LoVo (cell line): Measurements from ENCODE around the gene MAT1A.

ENCODE experiments used
- DNase-seq: peaks from one replicate; pipeline ENCODE4 v3.0.0-alpha.2; 2016; ENCODE audit warnings: low spot score

MAT1A gene

GRCh38 chr10:80281784-80282765 lies 7.4 kb downstream of the MAT1A start:
- DNase-seq, result no peak

GRCh38 chr10:80281292-80281691 lies 8.2 kb downstream of the MAT1A start:
- no peak for DNase-seq

GRCh38 chr10:80280071-80280800 lies 9.2 kb downstream of the MAT1A start:
- DNase-seq, result no peak

- DNase-seq, result no peak
These were observed 10.3 kb downstream of the MAT1A start for GRCh38 chr10:80279146-80279545.

- DNase-seq, result no peak
These were observed 11.0 kb downstream of the MAT1A start for GRCh38 chr10:80278480-80278879.

DNA sequence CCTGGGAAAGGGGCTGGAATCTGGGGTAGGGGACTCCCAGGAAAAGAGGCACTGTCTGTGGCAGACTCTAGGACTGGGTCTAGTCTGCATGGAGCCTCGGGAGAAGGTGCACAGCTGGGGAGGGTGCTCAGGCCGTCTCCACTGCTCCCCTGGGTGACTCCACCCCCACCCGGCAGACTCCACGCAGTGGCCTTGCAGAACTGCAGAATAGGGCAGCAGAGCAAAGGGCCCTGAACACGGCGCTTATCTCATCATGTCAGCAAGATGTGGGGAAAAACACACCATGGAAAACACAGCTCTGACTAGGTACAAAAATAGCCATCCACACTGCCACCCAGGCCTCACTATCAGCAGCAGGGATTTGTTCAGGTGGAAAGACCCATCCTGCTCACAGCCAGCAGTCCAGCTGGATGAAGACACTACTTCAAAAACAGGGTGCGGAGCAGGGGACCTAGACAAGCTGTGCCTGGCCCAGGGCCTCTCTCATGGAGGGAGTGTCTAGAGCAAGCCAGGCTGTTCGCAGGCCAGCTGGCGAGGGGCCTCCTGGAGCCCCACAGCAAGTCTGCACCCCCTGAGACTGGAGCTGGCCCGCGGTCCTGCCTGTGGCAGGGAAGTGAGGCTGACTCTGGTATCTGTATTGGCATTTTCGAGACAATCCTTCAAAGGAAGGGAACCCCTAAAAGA lies 11.7 kb downstream of the MAT1A start:
- no peak for DNase-seq

DNA sequence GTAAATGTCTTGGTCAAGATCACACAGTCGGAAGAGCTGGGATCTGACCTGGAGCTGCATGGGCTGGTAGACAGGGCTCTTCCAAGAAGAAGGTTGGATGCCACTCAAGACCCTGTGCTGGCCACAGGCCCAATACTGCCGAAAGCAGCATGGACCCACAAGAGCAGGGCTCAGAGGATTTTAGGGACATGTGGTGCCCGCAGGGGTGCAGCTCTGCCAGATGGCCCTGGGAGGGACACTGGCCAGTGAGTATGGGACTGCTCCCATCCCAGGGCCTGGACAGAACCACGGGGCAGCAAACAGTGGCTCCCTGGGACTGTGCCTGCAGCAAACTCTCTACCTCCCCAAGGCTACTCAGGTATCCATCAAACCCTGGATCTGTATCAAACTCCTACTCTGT lies 12.4 kb downstream of the MAT1A start:
- DNase-seq, result no peak

GRCh38 chr10:80276335-80276734 lies 13.1 kb downstream of the MAT1A start:
- no peak for DNase-seq

DNA sequence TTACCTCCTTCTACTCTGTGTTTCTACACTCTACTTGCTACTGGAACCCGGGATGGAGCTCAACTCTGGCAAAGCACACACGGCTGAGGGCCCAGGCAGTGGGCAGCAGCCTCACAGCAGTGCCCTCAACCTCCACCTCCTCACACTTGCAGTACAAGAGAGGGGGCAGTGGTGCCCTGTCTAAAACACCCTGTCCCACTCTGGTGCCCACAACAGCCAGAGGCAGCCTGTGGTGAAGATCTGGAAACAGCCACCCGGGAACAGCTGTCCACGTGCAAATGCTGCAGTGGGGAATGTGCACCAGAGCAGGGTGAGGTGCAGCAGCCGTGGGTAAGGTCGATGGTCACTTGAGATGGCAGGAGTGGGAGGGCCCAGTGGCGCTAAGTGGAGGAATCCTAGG lies 13.7 kb downstream of the MAT1A start:
- DNase-seq, result no peak

DNA sequence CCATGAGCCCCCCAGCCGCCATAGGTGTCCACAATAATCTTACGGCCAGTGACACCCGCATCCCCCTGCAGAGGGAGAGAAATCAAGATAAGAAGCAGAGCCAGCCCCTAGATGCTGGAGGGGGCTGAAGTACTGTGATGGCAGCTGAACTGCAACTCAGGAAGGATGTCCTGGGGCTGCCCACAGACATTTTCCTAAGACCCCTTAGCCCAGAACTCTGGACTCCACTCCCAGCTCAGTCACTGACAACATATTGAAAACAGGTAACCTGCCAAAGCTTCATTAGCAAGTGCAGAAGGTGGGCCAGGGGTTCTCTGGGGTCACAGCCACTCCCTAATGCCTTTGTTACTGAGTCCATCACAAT lies 14.3 kb downstream of the MAT1A start:
- no peak for DNase-seq

- DNase-seq, result no peak
These were observed 14.9 kb downstream of the MAT1A start for GRCh38 chr10:80274396-80275134.

- DNase-seq, result no peak
These were observed 15.8 kb downstream of the MAT1A start for GRCh38 chr10:80273523-80274170.

DNA sequence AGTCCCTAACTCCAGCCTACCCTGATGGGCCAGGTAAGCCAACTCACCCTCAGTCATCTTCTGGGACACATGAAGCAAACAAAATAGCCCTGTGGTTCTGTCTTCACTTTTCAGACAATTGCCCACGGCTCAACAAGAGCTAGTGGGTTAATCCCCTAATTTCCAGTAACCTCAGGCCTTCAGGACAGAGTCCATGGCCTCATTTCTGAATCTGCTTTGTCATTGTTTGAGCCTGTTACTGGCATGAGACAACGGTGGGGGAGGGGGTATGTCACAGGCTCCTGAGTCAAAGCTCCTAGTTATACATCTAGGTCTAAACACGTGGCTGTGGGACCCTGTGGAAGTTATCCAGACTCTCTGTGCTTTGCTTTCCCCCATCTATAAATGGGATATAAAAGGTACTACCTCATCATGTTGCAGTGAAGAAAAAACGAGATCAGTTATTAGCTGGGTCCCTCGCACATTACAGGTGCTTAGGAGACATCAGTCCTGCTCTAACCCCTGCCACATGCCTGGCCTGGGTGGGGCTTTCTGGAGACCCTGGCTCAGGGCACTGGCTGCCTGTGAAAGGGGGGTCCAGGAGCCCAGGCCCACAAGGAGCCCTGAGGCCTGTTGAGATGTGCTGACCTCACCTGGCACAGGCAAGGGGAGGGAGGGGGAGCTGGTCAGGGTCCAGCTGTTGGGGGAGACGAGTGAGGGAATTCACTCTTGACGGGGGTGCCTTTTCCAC lies 16.5 kb downstream of the MAT1A start:
- DNase-seq, result no peak

GRCh38 chr10:80271416-80271815 lies 18.0 kb downstream of the MAT1A start:
- no peak for DNase-seq

GRCh38 chr10:80270887-80271286 lies 18.6 kb downstream of the MAT1A start:
- no peak for DNase-seq

DNA sequence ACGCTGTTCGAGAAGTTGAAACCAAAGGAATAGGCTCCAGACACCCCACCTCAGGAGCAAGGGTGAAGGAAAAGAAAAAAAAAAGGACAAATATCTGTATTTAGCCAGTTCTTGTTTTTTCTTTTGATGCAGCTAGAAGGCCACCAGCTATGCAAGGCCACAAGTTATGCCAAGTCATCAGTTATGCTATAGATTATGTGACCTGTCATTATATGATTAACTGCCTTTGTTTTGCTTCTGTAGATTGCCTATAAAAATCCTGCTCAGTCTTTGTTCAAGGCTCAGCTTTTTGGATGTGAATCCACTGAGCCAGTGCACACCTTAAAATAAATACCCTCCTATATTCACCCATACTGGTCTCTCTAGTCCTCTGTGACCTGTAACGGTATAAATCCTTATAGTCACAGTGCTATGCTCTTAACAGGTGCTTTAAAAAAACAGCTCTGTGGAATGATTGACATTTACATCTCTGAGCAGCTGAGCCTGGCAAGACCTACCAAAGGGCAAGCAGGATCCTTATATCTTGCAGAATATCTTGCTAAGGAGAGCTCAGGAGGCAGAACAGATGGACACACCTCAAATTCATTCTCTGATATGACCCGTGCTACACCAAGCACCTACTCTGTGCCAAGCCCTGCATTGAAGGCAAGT lies 20.4 kb downstream of the MAT1A start:
- no peak for DNase-seq

GRCh38 chr10:80268266-80268665 lies 21.2 kb downstream of the MAT1A start:
- DNase-seq, result no peak

DNA sequence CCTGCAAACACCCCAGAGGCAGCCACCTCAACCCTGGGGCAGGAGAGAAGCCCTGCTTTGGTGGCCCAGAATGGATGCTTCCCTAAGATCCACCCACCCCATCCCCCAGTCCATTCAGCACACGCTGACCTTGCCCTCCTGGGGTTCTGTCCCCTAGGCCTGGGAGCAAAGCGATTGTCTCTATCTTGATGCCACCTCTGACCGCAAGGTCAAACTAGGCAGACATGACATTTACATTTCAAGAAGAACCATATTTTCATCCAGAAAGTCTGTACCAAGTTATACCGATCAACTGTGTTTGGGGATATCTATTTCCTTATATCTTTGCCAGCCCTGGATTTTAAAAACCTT lies 23.0 kb downstream of the MAT1A start:
- DNase-seq, result no peak

- DNase-seq, result no peak
These were observed 23.5 kb downstream of the MAT1A start for GRCh38 chr10:80265740-80266512.
